PFSK-1 (cell line): Measurements from ENCODE around the gene EPHA6.

Experiments used
- FOXP2 ChIP-seq: optimal IDR thresholded peaks from 2 replicates; pipeline ENCODE3; 2011; ENCODE audit warnings: borderline replicate concordance, control low read depth, inconsistent platforms; ENCODE audit not compliant: insufficient read depth; ENCODE audit errors: extremely low read length, extremely low read depth
- POLR2AphosphoS5 ChIP-seq: IDR thresholded peaks from 2 replicates; pipeline ENCODE4 v1.6.1; 2012; ENCODE audit warnings: low read depth, mild to moderate bottlenecking, control low read depth, low read length, moderate library complexity
- REST ChIP-seq, 2 experiments: IDR thresholded peaks; 2 replicates each; pipeline versions ENCODE4 v1.6.1 to v1.8.0; 2011 to 2012; ENCODE audit warnings: low read depth in 2 of 2, low read length in 2 of 2, control low read depth in 1 of 2, inconsistent platforms in 1 of 2, mild to moderate bottlenecking in 1 of 2, moderate library complexity in 1 of 2; ENCODE audit not compliant: insufficient read depth in 1 of 2
- SIN3A ChIP-seq: IDR thresholded peaks from 2 replicates; pipeline ENCODE4 v1.6.1; 2012; ENCODE audit warnings: mild to moderate bottlenecking, low read length, moderate library complexity, borderline replicate concordance; ENCODE audit not compliant: insufficient read depth
- TAF1 ChIP-seq: IDR thresholded peaks from 2 replicates; pipeline ENCODE4 v1.6.1; 2012; ENCODE audit warnings: low read length, control low read depth, borderline replicate concordance; ENCODE audit not compliant: insufficient read depth

- TF ChIP-seq POLR2AphosphoS5 (no peak), TAF1 (no peak), FOXP2 (no peak), REST (IDR thresholded peaks at IDR 0.05; ENCODE audit: insufficient read depth in 1 of 2, low read depth in 2 of 2, low read length in 2 of 2) (no peak), SIN3A (no peak)
Observed at GRCh38 chr3:97384583-97384982, 570.2 kb downstream of the EPHA6 start.
